ENCODE data around the gene SNAPC4.

SNAPC4 gene

GRCh38 chr9:136441191-136441680, 41.3 kb upstream of the SNAPC4 start:
- Histone ChIP-seq H4K20me1 (ENCODE audit: control insufficient read depth, insufficient read depth, low read depth, low read length) (peaks cover 18% of the 10 kb centered on the region; the same call in 1 of the 2 replicates), H3K9me2 (replicated peaks; ENCODE audit: control insufficient read depth, low read length) (no peaks in the 10 kb centered on the region), H3K4me2 (ENCODE audit: low read length) (no peak overlapping the region), H3K27ac (ENCODE audit: low read depth, low read length) (no peak overlapping the region), H3K79me2 (ENCODE audit: control insufficient read depth, low read length) (peaks cover 33% of the 10 kb centered on the region), H3K27me3 (ENCODE audit: control insufficient read depth, low read length) (no peaks in the 10 kb centered on the region), H3K9me3 (ENCODE audit: control insufficient read depth, insufficient read depth, low read length) (no peaks in the 10 kb centered on the region), H3K4me3 (ENCODE audit: low read length) (no peak overlapping the region), H3K4me1 (ENCODE audit: control insufficient read depth, low read length) (peaks cover 27% of the 10 kb centered on the region), H3K36me3 (ENCODE audit: control insufficient read depth, low read length) (peaks cover 57% of the 10 kb centered on the region), H3F3A (ENCODE audit: control insufficient read depth, insufficient read depth) (peaks cover 9% of the 10 kb centered on the region; the same call in 1 of the 2 replicates)
- TF ChIP-seq EZH2phosphoT487 (IDR thresholded peaks at IDR 0.05; ENCODE audit: borderline replicate concordance, low read length) (no peak), CTCF (IDR thresholded peaks at IDR 0.05; ENCODE audit: low read depth, low read length, poor library complexity, severe bottlenecking) (no peak)

GRCh38 chr9:136439481-136440408, 39.8 kb upstream of the SNAPC4 start, which contains the start of gene INPP5E:
Gene INPP5E, minus strand, starts transcription at chr9:136439845. Its CDS starts 426 bp downstream, at chr9:136439419.
- TF ChIP-seq EZH2phosphoT487 (IDR thresholded peaks at IDR 0.05; ENCODE audit: borderline replicate concordance, low read length): no peak
- no peak for TF ChIP-seq CTCF (IDR thresholded peaks at IDR 0.05; ENCODE audit: low read depth, low read length, poor library complexity, severe bottlenecking)
- H3K36me3 ChIP-seq (ENCODE audit: control insufficient read depth, low read length): peaks cover 47% of the 10 kb centered on the region
- no peaks in the 10 kb centered on the region for H3K9me2 ChIP-seq (replicated peaks; ENCODE audit: control insufficient read depth, low read length)
- peaks cover 18% of the 10 kb centered on the region; the same call in 1 of the 2 replicates for H4K20me1 ChIP-seq (ENCODE audit: control insufficient read depth, insufficient read depth, low read depth, low read length)
- H3F3A ChIP-seq (ENCODE audit: control insufficient read depth, insufficient read depth): peaks cover 9% of the 10 kb centered on the region; the same call in 1 of the 2 replicates
- peaks cover 27% of the 10 kb centered on the region for H3K4me1 ChIP-seq (ENCODE audit: control insufficient read depth, low read length)
- peaks cover 48% of the 10 kb centered on the region for H3K79me2 ChIP-seq (ENCODE audit: control insufficient read depth, low read length)
- peak within 1 kb of the TSS; percentile 30 for H3K27ac ChIP-seq (ENCODE audit: low read depth, low read length)
- H3K9me3 ChIP-seq (ENCODE audit: control insufficient read depth, insufficient read depth, low read length): no peaks in the 10 kb centered on the region
- peak within 1 kb of the TSS; percentile 83 for H3K4me2 ChIP-seq (ENCODE audit: low read length)
- H3K4me3 ChIP-seq (ENCODE audit: low read length): peak within 1 kb of the TSS; percentile 94
- H3K27me3 ChIP-seq (ENCODE audit: control insufficient read depth, low read length): no peaks in the 10 kb centered on the region

- H3F3A ChIP-seq (ENCODE audit: control insufficient read depth, insufficient read depth): peaks cover 9% of the 10 kb centered on the region; the same call in 1 of the 2 replicates
- H3K36me3 ChIP-seq (ENCODE audit: control insufficient read depth, low read length): peaks cover 41% of the 10 kb centered on the region
- no peaks in the 10 kb centered on the region for H3K27me3 ChIP-seq (ENCODE audit: control insufficient read depth, low read length)
- no peaks in the 10 kb centered on the region for H3K9me2 ChIP-seq (replicated peaks; ENCODE audit: control insufficient read depth, low read length)
- H3K4me1 ChIP-seq (ENCODE audit: control insufficient read depth, low read length): peaks cover 27% of the 10 kb centered on the region
- TF ChIP-seq CTCF (IDR thresholded peaks at IDR 0.05; ENCODE audit: low read depth, low read length, poor library complexity, severe bottlenecking) (no peak), EZH2phosphoT487 (IDR thresholded peaks at IDR 0.05; ENCODE audit: borderline replicate concordance, low read length) (no peak)
- peaks cover 18% of the 10 kb centered on the region; the same call in 1 of the 2 replicates for H4K20me1 ChIP-seq (ENCODE audit: control insufficient read depth, insufficient read depth, low read depth, low read length)
- peak overlapping the region; percentile 94 for H3K4me3 ChIP-seq (ENCODE audit: low read length)
- H3K27ac ChIP-seq (ENCODE audit: low read depth, low read length): peak overlapping the region; percentile 30
- H3K79me2 ChIP-seq (ENCODE audit: control insufficient read depth, low read length): peaks cover 50% of the 10 kb centered on the region
- H3K4me2 ChIP-seq (ENCODE audit: low read length): peak overlapping the region; percentile 83
- no peaks in the 10 kb centered on the region for H3K9me3 ChIP-seq (ENCODE audit: control insufficient read depth, insufficient read depth, low read length)
These were observed 38.8 kb upstream of the SNAPC4 start for GRCh38 chr9:136438548-136439480.

Measured in DOHH2 (cell line).